SU-DHL-6 (cell line): Measurements from ENCODE around the gene LHFPL3.

Experiments
- CTCF ChIP-seq: fragments of 200-600 bp; sonication (generic); IDR thresholded peaks from one replicate; pipeline ENCODE4 v1.5.1; 2017; ENCODE audit warnings: antibody characterized with exemption, mild to moderate bottlenecking, low read length, moderate library complexity; ENCODE audit not compliant: insufficient read depth, poor library complexity, severe bottlenecking
- EZH2phosphoT487 ChIP-seq: fragments of 200-600 bp; sonication (generic), shearing (Covaris generic); conservative IDR thresholded peaks from 2 replicates; pipeline ENCODE4 v1.6.1; 2018; ENCODE audit warnings: mild to moderate bottlenecking, antibody characterized with exemption, low read length, moderate library complexity, mixed read lengths

- TF ChIP-seq CTCF (no peak), EZH2phosphoT487 (no peak)
Measured at GRCh38 chr7:104388222-104388621, 59.8 kb downstream of the LHFPL3 start.
